ENCODE data around the gene SLC51B.
"Not testable (repeated sequence)": the region's sequence is repeated elsewhere in the genome, so short reads cannot be mapped to it uniquely, and the experiment has no call there.

SLC51B gene

DNA sequence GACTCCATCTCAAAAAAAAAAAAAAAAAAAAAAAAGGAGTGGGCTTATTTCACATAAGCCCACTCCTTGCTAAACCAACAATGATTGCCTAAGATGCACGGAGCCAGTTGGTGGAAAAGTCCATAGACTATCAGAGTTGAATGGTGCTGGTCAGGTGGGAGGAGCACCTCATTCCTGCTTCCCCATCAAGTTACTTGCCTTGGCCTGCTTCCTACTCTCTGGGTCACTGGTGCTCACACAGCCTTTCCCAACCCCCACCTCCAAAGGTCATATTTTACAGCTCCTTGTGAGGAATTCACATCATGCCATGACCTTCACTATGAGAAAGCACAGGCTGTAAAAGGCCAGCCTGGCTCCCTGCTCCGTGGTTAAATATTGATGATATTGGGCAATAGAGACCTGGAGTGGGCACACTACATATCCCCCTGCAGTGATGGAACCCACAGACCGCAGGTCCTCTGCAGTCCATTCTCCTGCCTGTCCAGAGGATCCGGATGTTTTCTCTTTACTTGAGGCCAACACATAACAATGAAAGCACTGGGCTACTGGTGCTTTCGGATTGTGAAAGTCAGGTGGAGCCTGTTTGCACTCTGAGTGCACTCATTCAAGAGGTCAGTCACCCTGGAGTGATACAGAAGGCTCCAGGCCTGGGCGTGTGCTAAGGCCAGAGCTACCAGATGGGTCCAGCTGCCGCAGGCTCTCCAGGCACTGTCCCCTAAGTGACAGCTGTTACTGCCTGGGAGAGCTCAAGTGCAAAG lies at the start of gene SLC51B:
TSS of gene SLC51B (plus strand) at position 664 of the 758 bp plus-strand sequence. CDS start 4,618 bp downstream, outside the sequence.
- DNase-seq: no peak

DNA sequence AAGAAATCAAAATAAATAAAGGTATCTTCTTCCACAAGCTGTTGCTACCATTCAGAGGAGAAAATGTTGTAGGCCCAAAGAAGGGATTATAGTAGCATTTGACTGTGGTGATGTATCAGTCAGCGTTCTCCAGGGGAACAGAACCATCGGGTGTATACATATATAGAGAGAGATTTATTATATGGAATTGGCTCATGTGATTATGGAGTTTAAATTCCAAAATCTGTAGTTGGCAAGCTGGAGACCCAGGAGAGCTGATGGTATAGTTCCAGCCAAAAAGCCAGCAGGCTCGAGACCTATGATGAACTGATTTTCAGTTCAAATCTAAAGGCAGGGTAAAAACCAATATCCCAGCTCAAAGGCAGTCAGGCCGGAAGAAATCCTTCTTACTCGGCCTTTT lies 48.1 kb upstream of the SLC51B start:
- DNase-seq: no peak

DNA sequence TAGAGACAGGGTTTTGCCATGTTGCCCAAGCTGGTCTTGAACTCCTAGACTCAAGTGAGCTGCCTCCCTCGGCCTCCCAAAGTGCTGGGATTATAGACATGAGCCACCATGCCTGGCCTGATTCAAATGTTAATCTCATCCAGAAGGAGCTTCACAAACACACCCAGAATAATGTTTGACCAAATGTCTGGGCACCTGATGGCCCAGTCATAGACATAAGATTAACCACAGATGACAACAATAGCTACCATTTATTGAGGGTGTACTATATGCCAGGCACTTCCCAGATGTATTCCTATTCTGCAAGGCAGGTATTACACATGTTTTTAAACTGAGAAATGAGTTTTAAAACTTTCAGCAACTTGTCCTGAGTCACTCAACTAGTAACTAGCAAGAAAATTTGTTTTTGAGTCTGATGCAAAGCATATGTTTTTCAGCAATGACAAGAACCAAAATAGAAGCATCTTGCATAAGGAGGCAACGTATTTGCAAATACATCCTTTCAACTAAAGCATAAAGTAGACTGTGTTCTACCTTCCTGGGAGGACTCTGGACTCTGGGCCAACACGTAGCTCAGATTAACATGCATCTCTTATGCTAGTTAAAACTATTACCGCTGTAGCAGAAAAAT lies 47.3 kb upstream of the SLC51B start:
- no peak for DNase-seq

DNA sequence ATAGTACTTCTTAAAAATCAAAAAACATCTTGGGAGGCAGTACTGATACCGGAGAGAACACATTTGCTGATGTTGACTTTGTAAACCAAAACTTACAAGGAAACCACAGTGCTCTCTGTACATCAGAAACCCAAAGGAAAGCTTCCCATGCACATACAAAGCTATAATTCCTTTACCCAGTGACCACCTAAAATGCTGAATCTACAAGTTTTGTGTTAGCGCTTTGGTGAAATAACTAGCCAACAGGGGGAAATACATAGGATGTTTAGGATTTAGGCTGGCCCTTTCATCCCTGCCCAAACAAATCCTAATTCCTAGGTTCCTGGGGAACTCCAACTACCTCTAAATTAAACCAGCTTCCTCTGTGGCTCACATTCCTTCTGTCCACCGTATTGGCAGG lies 40.2 kb upstream of the SLC51B start:
- no peak for DNase-seq

DNA sequence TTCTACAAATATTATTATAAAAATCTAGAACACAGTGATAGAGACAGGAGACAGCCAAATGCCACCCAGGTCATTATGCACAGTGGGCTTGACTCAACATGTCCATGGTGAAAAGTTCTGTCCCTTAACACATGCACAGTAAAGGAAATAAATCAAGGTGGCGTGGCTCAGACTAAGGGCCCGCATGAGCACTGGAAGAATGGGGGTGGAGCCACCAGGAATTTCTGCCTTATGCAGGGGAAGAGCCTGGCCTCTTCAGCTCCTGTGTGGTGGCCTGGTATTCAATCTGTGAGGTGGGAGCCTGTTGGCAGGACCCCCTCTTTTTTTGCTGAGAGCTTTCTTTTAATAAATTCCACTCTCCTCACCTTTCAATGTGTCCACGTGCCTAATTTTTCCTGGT lies 38.3 kb upstream of the SLC51B start:
- no peak for DNase-seq

DNA sequence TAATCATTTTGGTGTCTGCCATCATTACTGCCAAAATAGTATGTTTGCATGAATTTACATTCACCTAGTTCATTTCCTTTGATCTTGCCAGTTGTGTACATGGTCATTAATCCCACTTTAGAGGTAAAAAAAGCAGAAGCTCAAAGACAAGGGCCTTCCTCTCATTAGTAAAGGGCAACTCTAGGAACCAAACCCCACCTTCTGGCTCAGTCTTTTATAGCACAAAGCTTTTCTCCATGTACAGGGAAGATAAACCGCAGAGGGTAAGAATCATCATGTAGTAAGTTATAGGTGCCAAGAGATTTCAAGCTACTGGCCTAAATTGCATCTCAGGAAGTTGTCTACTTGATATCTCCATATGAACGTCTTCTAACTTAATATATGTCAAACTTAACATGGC lies 36.2 kb upstream of the SLC51B start:
- no peak for DNase-seq

DNA sequence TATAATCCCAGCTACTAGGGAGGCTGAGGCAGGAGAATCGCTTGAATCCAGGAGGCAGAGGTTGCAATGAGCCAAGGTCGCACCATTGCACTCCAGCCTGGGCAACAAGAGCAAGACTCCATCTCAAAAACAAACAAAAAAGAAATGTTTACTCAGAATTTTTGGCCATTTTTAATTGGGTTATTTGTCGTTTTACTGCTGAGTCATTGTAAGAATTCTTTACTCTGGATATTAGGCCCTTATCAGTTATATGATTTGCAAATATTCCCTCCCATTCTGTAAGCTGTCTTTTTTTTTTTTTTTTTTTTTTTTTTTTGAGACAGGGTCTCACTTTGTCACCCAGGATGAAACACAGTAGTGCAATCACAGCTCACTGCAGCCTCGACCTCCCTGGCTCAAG lies 34.0 kb upstream of the SLC51B start:
- DNase-seq: not testable (repeated sequence)

DNA sequence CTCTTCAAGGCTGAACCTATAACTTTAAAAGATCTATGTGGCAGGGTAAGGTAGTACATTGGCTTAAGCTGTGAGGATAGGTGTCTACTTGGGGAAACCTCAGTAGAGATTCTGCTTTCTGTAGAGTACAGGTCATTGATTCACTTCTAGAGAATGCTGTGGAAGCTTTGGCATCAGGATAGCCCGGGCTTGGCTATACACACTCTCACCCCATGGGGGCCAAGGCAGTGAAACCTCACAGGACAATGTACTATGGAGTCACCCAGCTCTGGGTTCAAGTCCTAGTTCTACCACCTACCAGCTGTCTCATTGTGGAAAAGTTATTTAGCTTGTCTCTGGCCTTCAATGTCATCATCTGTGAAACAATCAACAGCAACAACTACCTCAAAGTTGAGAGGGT lies 24.8 kb upstream of the SLC51B start:
- DNase-seq: no peak

DNA sequence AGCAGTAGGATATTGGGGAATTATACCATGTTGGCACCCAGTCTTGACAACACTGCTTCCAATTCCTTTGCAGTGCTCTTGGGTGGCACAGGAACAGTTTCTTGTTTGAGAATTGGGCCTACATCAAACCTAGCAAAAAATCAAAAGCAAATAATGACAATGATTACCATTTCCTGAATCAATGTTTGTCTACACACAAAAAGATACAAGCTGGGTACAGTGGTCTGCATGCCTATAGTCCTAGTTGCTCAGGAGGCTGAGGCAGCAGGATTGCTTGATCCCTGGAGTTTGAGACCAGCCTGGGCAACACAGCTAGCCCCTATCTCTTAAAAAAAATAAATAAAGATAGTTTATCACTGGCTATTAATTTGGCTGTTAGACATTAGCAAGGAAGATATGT lies 23.7 kb upstream of the SLC51B start:
- no peak for DNase-seq

DNA sequence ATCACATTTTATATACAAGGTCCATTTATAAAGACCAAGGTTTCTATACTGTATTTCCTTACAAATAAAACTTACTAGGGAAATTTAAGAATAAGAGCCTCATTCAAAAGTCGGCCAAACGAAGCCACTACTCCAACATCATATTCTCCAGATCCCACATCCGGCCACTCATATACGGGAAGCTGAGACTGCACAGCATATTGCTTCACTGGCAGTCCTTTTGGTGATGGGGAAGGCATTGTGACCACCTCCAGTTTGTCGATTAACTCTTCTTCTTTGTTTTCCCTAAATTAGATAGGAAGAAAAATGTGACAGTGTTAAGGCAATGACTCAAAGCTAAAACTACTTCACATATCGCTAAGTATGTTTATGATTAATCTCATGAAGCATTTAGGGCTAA lies 18.4 kb upstream of the SLC51B start:
- DNase-seq: no peak

DNA sequence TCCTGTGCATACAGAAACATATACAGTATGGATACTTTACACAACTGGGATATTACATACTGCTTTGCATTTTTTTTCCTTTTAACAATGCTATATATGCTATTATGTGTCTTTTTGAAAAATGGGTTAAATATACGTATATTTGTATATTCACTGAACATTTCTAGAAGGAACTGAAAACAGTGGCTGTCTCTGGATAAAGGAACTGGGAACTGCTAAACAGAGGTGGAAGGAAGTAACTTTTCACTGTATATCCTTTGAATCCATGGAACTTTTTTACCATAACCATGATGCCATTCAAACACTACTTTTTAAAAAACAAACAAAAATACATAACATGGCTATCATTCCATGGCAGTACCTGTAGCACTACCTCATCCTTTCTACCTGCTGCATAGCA lies 17.6 kb upstream of the SLC51B start:
- no peak for DNase-seq

DNA sequence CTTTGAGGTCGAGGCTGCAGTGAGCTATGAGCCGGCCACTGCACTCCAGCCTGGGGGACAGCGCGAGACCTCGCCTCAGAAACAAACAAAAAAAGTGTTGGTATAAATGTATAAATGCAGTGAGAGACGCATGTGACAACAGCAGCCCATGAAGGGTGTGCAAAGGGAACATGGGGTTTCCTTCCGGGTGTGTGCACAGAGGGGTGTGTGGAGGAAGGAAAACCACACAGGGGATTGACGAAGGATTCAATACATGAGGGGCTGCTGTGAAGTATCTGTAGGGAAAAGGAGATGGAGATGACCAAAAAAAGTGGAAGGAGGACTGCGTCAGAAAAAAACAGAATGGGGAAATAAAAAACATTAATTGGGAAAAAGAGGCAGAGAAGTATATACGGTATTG lies 16.8 kb upstream of the SLC51B start:
- DNase-seq: no peak

DNA sequence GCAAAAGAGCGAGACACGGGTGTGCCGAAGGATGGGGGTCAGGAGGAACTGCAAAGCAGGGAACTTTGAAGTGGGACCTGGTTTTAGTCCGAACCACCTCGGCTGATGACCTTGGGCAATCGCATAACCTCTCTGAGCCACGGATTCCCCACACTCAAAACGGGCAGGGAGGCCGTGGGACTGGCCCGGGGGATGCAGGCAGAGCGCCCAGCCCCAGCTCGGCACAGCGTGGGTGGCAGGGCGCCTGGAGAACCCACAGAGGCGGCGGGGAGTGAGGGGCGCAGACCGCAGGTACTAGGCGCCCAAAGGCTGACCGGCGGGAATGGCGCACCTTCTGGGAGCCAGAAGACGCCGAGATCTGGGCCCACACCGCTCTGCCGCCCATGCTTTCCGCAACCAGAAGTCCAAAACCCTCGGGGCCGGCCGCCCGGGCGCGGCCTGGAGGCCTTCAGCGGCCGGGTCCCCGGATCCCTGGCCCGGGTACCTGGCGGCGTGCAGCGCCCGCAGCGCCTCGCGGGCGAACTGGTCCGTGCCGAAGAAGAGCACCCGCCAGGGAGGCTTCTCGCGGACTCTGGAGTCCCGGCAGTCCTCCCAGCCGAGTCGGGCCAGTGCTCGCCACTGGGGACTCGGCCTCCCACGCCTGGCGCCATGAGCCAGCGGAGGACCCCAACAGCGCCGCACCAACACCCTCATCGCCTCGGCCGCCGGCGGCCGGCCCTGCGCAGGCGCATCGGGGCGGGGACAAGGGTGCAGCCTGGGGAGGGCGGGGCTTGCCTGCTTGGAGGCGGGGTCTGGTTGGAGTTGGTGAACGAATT lies 16.1 kb upstream of the SLC51B start, which contains the start of gene MTFMT:
TSS of gene MTFMT (minus strand) at position 719 of the 815 bp plus-strand sequence. CDS start at position 693, 26 bp downstream.
- peak; percentile 83 for DNase-seq

DNA sequence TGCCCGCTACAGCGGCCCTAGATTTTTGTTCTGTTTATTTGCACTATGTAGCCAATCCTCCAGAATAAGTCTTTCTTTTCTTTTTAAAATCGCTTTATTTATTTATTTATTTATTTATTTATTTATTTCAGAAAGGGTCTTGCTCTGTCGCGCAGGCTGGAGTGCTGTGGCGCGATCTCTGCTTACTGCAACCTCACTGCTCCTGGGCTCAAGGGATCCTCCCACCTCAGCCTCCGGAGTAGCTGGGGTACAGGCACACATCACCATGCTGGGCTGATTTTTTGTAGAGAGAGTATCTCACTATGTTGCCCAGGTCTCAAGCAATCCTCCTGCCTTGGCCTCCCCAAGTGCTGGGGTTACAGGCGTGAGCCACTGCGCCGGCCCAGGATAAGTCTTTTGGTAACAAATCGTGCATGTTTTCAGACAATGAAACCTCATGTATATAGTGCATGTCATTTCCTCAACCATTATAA lies 15.4 kb upstream of the SLC51B start:
- no peak for DNase-seq

DNA sequence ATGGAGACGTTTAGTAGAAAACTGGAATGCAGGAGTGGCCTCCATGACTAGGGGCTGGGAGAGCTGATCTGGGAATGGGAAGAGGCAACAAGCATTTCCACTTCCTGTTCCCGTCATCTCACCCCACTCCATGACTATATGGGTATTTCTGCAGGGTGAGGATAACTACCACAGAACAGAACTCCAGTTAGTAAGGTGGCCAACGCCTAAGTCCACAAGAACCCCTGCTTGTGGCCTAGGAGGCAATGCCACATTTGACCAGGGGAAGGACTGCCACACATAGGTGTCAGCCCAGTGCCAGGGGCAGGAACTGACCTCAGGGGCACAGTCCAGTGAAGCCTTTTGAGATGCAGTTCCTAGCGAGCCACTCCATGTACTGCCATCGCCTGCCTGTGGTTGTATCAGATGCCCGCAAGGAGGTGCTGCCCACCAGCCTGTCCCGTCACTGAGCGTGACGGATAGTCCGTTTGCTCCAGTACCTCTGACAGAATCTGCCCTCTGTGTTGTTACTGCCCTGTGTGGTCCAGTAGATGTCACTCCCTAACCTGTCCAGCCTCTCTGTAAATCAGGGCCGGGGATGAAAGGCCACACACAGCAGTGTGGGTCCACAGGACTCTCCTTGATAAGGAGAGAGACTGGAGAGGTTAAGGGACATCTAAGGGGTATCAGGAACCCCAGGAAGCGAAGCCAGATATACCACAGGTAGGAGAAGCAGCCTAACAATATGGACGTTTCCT lies 12.2 kb upstream of the SLC51B start:
- peak; percentile 58 for DNase-seq

DNA sequence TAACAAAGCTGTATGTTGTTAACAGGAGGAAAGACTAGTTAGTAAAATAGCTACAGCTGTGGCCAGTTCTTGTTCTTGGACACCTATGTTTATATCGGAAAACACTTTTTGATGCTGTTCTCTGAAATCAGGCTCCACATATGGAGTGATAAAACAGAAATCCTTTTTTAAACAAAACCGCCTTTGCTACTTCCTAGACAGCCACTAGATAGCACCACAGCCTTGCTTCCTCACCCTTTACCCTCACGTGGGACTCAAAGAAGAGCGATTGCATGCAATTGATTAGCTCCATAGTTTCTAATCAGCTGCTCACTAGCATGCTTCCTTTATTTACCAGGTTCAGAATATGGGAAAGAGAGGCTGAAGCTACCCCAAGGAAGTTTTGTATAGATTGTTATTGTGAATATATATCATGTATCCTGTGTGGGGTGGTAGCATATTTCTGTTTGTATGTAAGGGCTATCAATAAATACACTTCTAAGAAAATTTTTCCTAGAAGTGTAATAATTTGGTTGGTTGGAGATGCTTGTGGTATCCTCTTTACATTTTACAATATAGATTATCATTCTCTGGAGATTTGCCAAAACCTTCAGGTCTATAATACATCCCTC lies 11.4 kb upstream of the SLC51B start:
- DNase-seq: peak; percentile 39

DNA sequence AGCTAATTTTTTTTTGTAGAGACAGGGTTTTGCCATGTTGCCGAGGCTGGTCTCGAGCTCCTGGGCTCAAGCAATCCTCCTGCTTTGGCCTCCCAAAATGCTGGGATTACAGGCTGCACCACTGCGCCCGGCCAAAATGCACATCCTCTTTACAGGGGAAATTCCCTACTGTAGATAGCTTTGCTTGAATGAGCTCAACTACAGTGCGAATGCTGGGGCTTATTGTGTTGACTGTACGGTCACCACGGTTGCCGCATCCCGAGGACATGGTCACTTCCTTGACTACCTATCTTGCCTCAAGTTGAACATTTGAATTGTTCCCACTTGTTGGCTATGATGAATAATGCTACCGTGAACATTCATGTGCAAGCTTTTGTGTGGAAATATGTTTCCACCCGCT lies 10.5 kb upstream of the SLC51B start:
- no peak for DNase-seq

DNA sequence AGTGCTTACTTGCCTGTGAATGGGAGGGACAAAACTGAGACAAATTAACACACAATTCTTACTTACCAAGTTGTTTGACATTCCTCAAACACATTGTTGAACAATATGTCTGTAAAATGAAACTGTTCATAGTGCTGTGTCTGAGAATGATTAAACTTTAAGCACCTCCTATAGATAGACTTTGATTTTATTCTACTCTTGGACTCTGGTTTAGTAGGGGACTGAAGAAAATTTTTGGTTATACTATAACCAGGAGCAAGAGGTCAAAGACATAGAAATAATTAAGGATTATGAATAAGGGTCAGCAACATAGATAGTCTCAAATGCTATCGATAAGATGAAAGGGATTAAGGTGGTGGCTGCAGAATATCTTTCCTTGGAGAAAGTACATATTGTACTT lies 7.9 kb upstream of the SLC51B start:
- no peak for DNase-seq

DNA sequence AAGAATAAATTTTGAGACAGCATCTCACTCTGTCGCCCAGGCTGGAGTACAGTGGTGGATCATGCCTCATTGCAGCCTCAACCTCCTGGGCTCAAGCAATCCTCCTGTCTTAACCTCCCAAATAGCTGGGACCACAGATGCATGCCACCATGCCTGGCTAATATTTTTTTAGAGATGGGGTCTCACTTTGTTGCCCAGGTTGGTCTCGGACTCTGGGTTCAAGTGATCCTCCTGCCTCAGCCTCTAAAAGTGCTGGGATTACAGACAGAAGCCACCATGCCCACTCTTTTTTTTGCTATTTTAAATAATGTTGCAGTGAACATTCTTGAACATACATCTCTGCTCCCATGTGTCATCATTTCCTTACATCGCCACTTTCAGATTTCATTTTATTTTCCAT lies 6.8 kb upstream of the SLC51B start:
- no peak for DNase-seq

DNA sequence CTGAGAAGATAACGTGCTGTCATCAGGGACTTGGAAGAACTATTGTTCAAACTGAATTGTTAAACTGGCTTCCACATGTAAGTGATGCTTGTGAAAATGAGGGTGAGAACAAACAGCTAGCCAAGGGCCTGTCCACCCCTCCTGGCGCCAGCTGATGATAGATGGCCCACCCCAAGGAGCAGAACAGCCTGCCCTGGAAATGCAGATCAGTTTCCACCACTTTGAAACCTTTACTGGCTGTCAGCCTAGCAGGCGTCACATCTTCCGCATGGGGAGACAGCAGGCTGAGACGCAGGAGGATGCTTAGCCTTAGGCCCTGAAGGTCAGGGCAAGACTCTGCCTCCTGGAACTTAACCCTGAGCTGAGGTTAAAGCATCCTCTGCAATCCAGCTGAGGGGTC lies 6.4 kb upstream of the SLC51B start:
- no peak for DNase-seq

DNA sequence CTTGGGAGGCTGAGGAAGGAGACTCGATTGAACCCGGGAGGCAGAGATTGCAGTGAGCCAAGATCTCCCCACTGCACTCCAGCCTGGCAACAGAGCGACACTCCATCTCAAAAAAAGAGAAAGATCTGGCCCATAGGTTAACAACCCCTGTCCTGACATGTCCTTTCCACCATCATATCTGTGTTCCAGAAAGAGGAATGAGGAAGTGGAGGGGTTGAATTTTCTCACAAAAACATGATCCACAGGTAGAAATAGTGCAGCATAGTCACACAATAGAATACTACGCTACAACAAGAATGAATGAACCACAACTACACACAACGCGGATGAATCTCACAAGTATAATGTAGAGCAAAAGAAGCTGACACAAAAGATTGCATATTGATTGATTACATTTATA lies 4.7 kb upstream of the SLC51B start:
- no peak for DNase-seq

DNA sequence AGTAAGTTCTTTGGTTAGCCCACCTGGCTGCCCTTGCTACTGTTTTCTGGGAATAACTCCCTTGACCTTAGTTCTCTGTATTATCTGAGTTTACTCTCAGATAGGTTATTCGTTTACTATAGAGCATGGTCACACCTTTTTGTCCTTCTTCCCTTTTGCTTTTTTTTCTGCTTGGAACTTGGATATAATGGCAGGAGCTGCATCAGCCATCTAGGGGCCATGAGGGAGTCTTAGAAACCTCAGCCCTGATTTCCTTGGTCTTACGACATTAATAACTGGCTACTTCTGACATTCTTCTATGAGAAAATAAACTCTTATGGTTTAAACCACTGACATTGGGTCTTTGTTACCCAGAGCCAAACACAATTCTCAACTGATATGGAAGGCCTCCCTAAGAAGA lies 3.4 kb upstream of the SLC51B start:
- DNase-seq: no peak

Measured in fibroblast of skin of right biceps (primary cell).